ENCODE results near the gene FAM120A. TPM values are rescaled to one million over a fixed set of nuclear protein-coding genes. Genes with fewer than 3 reads are reported as not detected.
A peak's percentile ranks its signal among the peaks of the same experiment; 100 is the strongest.

Gene FAM120A
- total RNA-seq, 1 donor from 2014 or later = 107 TPM

GRCh38 chr9:93569621-93570174, 118.2 kb downstream of the FAM120A start:
- ATAC-seq (ENCODE audit: low read depth) (no peak), DNase-seq (no peak)
- intact Hi-C loops (cut with micrococcal nuclease) = loop anchor here (5.0 to 10.0 kb wide), 4 partner anchors 257 to 1855 kb away; partner anchors contain the start of genes NINJ1 and ZNF484
- Mint-ChIP-seq H3K9me3 (no peaks in the 10 kb centered on the region), H3K4me3 (no peak overlapping the region), H3K4me1 (peaks cover 33% of the 10 kb centered on the region), H3K27ac (peak overlapping the region; percentile 24), H3K27me3 (no peaks in the 10 kb centered on the region), H3K36me3 (ENCODE audit: low read depth) (peaks cover 10% of the 10 kb centered on the region)
- ChIA-PET CTCF (no interaction called here), POLR2A (no interaction called here)
- no peak for TF ChIP-seq CTCF (IDR thresholded peaks at IDR 0.05)

GRCh38 chr9:93572221-93572620, 120.7 kb downstream of the FAM120A start:
- H3K36me3 Mint-ChIP-seq (ENCODE audit: low read depth) = no peaks in the 10 kb centered on the region
- H3K4me1 Mint-ChIP-seq = peaks cover 24% of the 10 kb centered on the region
- no peak overlapping the region for H3K4me3 Mint-ChIP-seq
- ATAC-seq (ENCODE audit: low read depth) (no peak), DNase-seq (no peak)
- intact Hi-C loops (cut with micrococcal nuclease) = loop anchor here (10.0 kb wide), 1 partner anchor 1857 kb away; no protein-coding TSS in a partner anchor
- H3K27me3 Mint-ChIP-seq = no peaks in the 10 kb centered on the region
- TF ChIP-seq CTCF (IDR thresholded peaks at IDR 0.05) = no peak
- CTCF ChIA-PET = no interaction called here
- no peaks in the 10 kb centered on the region for H3K9me3 Mint-ChIP-seq
- no peak overlapping the region for H3K27ac Mint-ChIP-seq
- POLR2A ChIA-PET = no interaction called here

GRCh38 chr9:93572636-93573515, 121.4 kb downstream of the FAM120A start:
- no peaks in the 10 kb centered on the region for H3K36me3 Mint-ChIP-seq (ENCODE audit: low read depth)
- intact Hi-C loops (cut with micrococcal nuclease) = loop anchor here (10.0 kb wide), 1 partner anchor 1858 kb away; no protein-coding TSS in a partner anchor
- no peak overlapping the region for H3K27ac Mint-ChIP-seq
- DNase-seq (no peak), ATAC-seq (ENCODE audit: low read depth) (no peak)
- H3K4me3 Mint-ChIP-seq = no peak overlapping the region
- peaks cover 23% of the 10 kb centered on the region for H3K4me1 Mint-ChIP-seq
- no peaks in the 10 kb centered on the region for H3K9me3 Mint-ChIP-seq
- CTCF ChIA-PET = no interaction called here
- POLR2A ChIA-PET = no interaction called here
- no peak for TF ChIP-seq CTCF (IDR thresholded peaks at IDR 0.05)
- no peaks in the 10 kb centered on the region for H3K27me3 Mint-ChIP-seq

GRCh38 chr9:93573516-93573828, 122.0 kb downstream of the FAM120A start:
- TF ChIP-seq CTCF (IDR thresholded peaks at IDR 0.05) = no peak
- peaks cover 26% of the 10 kb centered on the region for H3K4me1 Mint-ChIP-seq
- H3K27me3 Mint-ChIP-seq = no peaks in the 10 kb centered on the region
- DNase-seq = no peak
- no peak for ATAC-seq (ENCODE audit: low read depth)
- no peak overlapping the region for H3K4me3 Mint-ChIP-seq
- POLR2A ChIA-PET = no interaction called here
- no peaks in the 10 kb centered on the region for H3K9me3 Mint-ChIP-seq
- no peak overlapping the region for H3K27ac Mint-ChIP-seq
- no peaks in the 10 kb centered on the region for H3K36me3 Mint-ChIP-seq (ENCODE audit: low read depth)
- intact Hi-C loops (cut with micrococcal nuclease) = loop anchor here (10.0 kb wide), 1 partner anchor 1859 kb away; no protein-coding TSS in a partner anchor
- CTCF ChIA-PET = no interaction called here
